B cell (primary cell): Measurements from ENCODE around the gene PSMB8.

Source experiments
- EZH2 ChIP-seq: IDR thresholded peaks from 2 replicates; pipeline ENCODE4 v1.6.1; 2012; ENCODE audit warnings: borderline replicate concordance, low read depth, mild to moderate bottlenecking, moderate library complexity, low read length; ENCODE audit not compliant: insufficient read depth, poor library complexity, severe bottlenecking
- TF ChIP-seq, protein P1 (sequence below): fragments of 200-600 bp; IDR thresholded peaks from one replicate; pipeline ENCODE4 v1.8.0; 2022; ENCODE audit warnings: antibody characterized with exemption, mild to moderate bottlenecking

DNA sequence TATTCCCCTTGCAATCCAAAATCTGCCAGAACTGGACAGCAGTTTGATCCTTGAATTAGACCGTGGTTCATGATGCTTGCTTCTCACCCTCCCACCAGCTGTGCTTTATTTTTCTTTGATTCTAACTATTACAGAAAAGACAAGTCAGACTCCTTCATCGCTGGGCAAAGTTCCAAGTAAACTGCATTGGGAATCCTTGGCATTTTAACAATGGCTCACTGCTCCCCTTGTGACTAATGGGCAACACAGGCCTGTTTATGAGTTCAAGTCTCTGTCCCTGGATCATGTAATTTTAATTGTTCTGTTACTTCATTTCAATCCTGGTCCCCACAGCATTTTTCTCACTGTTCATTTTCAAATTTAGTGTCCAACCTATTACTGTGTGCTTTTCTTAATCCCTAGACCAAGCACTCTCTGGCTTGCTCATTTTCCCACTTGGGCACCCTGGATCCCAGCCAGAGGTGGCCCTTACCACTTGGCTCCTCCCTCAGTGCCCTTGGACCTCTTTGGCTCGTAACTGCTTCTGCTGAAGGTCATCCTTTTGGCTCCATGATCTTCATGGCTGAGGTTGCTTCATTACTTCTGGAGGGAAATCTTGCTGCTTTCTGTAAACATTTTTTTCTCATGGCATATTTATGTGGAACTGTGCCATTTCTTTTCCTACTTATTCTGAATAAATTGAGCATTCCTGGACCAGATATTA, 43.0 kb upstream of the PSMB8 start:
- TF ChIP-seq, protein P1, sequence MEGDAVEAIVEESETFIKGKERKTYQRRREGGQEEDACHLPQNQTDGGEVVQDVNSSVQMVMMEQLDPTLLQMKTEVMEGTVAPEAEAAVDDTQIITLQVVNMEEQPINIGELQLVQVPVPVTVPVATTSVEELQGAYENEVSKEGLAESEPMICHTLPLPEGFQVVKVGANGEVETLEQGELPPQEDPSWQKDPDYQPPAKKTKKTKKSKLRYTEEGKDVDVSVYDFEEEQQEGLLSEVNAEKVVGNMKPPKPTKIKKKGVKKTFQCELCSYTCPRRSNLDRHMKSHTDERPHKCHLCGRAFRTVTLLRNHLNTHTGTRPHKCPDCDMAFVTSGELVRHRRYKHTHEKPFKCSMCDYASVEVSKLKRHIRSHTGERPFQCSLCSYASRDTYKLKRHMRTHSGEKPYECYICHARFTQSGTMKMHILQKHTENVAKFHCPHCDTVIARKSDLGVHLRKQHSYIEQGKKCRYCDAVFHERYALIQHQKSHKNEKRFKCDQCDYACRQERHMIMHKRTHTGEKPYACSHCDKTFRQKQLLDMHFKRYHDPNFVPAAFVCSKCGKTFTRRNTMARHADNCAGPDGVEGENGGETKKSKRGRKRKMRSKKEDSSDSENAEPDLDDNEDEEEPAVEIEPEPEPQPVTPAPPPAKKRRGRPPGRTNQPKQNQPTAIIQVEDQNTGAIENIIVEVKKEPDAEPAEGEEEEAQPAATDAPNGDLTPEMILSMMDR, result no peak
- TF ChIP-seq EZH2, result no peak
